ENCODE measurements around the gene ATIC. TPM values are rescaled to one million over a fixed set of nuclear protein-coding genes. Genes with fewer than 3 reads are reported as not detected.

The ATIC gene
- total and polyA plus RNA-seq, 8 donors: 78.6 to 107 (median 97.9) TPM

DNA sequence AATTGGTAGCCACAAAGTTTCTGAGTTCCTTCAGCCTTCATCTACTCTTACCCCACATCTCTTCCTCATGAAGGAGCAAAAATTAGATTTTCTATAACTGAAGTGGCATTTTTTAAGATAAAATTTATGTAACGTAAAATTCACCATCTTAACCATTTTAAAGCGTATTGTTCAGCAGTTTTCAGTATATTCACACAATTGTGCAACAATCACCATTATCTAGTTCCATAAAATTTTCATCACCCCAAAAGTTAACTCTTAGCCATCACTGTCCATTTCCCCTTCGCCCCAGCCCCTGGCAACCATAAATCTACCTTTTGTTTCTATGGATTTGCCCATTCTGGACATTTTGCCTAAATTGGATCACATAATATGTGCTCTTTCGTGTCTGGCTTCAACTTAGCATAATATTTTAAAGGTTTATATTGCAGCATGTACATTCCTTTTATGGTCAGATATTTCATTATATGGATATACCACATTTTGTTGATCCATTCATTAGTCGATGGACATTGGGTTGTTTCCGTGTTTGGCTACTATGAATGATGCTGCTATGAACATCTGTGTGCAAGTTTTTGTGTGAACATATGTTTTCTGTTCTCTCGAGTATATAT is 44.6 kb downstream of the ATIC start:
- ATAC-seq (no peak), DNase-seq (no peak)
- intact Hi-C loops (cut with DNase I): no loop called here
- Histone ChIP-seq H3K36me3 (peaks cover 0 to 21% of the 10 kb centered on the region in 2 donors), H3K4me3 (no peak overlapping the region), H3K27ac (no peak overlapping the region), H3K27me3 (no peaks in the 10 kb centered on the region), H3K4me1 (no peaks in the 10 kb centered on the region), H3K9me3 (no peaks in the 10 kb centered on the region)
- no peak for TF ChIP-seq CTCF (IDR thresholded peaks at IDR 0.05)

- intact Hi-C loops (cut with DNase I): no loop called here
- TF ChIP-seq CTCF (IDR thresholded peaks at IDR 0.05): no peak
- H3K4me1 ChIP-seq: no peaks in the 10 kb centered on the region
- no peak overlapping the region for H3K4me3 ChIP-seq
- H3K27ac ChIP-seq: no peak overlapping the region
- H3K27me3 ChIP-seq: no peaks in the 10 kb centered on the region
- ATAC-seq (no peak), DNase-seq (no peak)
- no peaks in the 10 kb centered on the region for H3K9me3 ChIP-seq
- peaks cover 0 to 21% of the 10 kb centered on the region in 2 donors for H3K36me3 ChIP-seq
These were observed 45.1 kb downstream of the ATIC start for GRCh38 chr2:215356948-215357461.

DNA sequence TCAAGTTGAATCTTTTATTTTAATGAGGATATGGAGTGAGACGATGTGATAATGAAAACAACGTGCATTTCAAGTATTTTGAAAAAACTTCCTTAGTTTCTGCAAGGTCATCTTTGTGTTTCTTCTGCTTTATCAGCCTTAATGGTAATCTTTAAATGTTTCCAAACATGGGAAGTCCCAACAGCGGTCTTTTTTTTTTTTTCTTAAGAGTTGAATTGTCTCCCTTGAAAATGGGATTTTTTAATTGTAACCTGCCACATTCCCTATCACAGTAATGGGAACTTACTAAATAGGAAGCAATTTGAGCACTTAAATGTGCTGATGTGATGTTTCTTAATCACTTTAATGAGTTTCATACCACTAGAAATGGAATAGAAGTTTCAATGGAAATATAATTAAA is 45.8 kb downstream of the ATIC start:
- H3K9me3 ChIP-seq: no peaks in the 10 kb centered on the region
- H3K4me3 ChIP-seq: no peak overlapping the region
- H3K27ac ChIP-seq: no peak overlapping the region
- intact Hi-C loops (cut with DNase I): no loop called here
- H3K36me3 ChIP-seq: peaks cover 0 to 27% of the 10 kb centered on the region in 2 donors
- no peaks in the 10 kb centered on the region for H3K27me3 ChIP-seq
- TF ChIP-seq CTCF (IDR thresholded peaks at IDR 0.05): no peak
- DNase-seq (no peak), ATAC-seq (no peak)
- no peaks in the 10 kb centered on the region for H3K4me1 ChIP-seq

DNA sequence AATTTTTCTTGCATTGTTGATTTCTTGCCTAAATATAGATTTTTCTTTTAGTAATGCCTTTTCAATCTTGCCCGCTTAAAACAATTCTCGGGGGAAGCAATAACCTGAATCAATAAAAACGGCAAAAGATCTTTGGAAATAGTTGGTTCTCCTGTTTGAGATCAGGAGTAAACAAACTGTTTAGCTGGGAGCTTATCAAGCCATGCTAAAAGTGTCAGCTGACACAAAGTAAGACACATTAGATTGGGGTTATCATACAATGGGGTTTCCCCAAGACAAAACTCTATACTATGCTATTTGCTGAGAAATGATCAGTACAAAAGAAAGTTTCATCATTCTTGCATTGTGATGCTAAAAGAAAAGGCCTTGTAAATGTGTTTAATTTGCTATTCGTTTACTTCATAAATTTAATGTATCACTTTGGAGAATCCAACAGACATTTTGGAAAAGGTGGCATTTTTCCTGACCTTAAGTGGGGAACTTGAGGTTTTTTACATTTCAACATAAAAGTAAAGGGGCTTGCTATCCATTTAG is 46.5 kb downstream of the ATIC start:
- no peak overlapping the region for H3K27ac ChIP-seq
- intact Hi-C loops (cut with DNase I): no loop called here
- no peak for TF ChIP-seq CTCF (IDR thresholded peaks at IDR 0.05)
- DNase-seq (no peak), ATAC-seq (no peak)
- no peak overlapping the region for H3K4me3 ChIP-seq
- no peaks in the 10 kb centered on the region for H3K27me3 ChIP-seq
- H3K36me3 ChIP-seq: peaks cover 0 to 33% of the 10 kb centered on the region in 2 donors
- H3K4me1 ChIP-seq: no peaks in the 10 kb centered on the region
- H3K9me3 ChIP-seq: no peaks in the 10 kb centered on the region

- no peaks in the 10 kb centered on the region for H3K27me3 ChIP-seq
- no peak overlapping the region for H3K27ac ChIP-seq
- ATAC-seq (no peak), DNase-seq (no peak)
- TF ChIP-seq CTCF (IDR thresholded peaks at IDR 0.05): no peak
- H3K4me1 ChIP-seq: no peaks in the 10 kb centered on the region
- intact Hi-C loops (cut with DNase I): no loop called here
- H3K9me3 ChIP-seq: no peaks in the 10 kb centered on the region
- peaks cover 0 to 39% of the 10 kb centered on the region in 2 donors for H3K36me3 ChIP-seq
- H3K4me3 ChIP-seq: no peak overlapping the region
These were observed 47.2 kb downstream of the ATIC start for GRCh38 chr2:215358891-215359575.
